Upper lobe of left lung (tissue), 4 donors: ENCODE data around the gene FGF2.

ENCODE experiments used
- CTCF ChIP-seq, 6 experiments: fragments of 450-650 bp in 4 of 6; fragments of 200-600 bp in 2 of 6; sonication (generic) in 2 of 6; IDR thresholded peaks; one replicate each; pipeline ENCODE4 v1.5.1; 2016 to 2019; ENCODE audit warnings: antibody characterized with exemption in 6 of 6
- POLR2AphosphoS5 ChIP-seq, 2 donors: sonication (generic); formaldehyde crosslinking; IDR thresholded peaks; one replicate each; pipeline ENCODE4 v1.5.1; 2017; ENCODE audit warnings: antibody characterized with exemption in 2 of 2

- TF ChIP-seq CTCF (IDR thresholded peaks at IDR 0.05) = no peak
- no peak for TF ChIP-seq POLR2AphosphoS5 (IDR thresholded peaks at IDR 0.05)
Observed at GRCh38 chr4:122845760-122846159, 19.1 kb downstream of the FGF2 start.
